H1 (cell line): Measurements from ENCODE around the gene DSTN. TPM values are rescaled to one million over a fixed set of nuclear protein-coding genes. Genes with fewer than 3 reads are reported as not detected.

Experiments used
- ATF2 ChIP-seq: IDR thresholded peaks from 2 replicates; pipeline ENCODE4 v1.6.1; 2012; ENCODE audit warnings: low read length, inconsistent platforms
- CEBPB ChIP-seq: IDR thresholded peaks from 2 replicates; pipeline ENCODE4 v1.6.1; 2012; ENCODE audit warnings: low read depth, low read length
- SP4 ChIP-seq: IDR thresholded peaks from 2 replicates; pipeline ENCODE4 v1.6.1; 2012; ENCODE audit warnings: low read length, inconsistent platforms
- polyA plus RNA-seq, 7 experiments: library from polyadenylated mRNA; depleted of rRNA in 3 of 7; stranded (reverse) in 5 of 7; unstranded in 2 of 7; fragments of >200 nt in 5 of 7; fragments of 200-250 nt in 2 of 7; gene quantifications; 1 replicate in 5 of 7; 2 replicates in 1 of 7; 4 replicates in 1 of 7; pipeline versions ENCODE4 v1.2.1 to v1.2.3, GENCODE V29; 2011 to 2013; ENCODE audit warnings: missing spikeins in 2 of 7, mixed read lengths in 2 of 7
- total RNA-seq: library from RNA; stranded (reverse); fragmentation: NEBNext Ultra II Directional; extraction: Animal tissue kit (Norgen Biotek cat#: 25700); gene quantifications from 2 replicates; pipeline ENCODE4 v1.2.1, GENCODE V29; 2021

The DSTN gene
- total and polyA plus RNA-seq, 2 of the 8 experiments (the other 6 are each of a cell fraction or from before 2014, with no cell fraction given), result 43.3 to 208 TPM

DNA sequence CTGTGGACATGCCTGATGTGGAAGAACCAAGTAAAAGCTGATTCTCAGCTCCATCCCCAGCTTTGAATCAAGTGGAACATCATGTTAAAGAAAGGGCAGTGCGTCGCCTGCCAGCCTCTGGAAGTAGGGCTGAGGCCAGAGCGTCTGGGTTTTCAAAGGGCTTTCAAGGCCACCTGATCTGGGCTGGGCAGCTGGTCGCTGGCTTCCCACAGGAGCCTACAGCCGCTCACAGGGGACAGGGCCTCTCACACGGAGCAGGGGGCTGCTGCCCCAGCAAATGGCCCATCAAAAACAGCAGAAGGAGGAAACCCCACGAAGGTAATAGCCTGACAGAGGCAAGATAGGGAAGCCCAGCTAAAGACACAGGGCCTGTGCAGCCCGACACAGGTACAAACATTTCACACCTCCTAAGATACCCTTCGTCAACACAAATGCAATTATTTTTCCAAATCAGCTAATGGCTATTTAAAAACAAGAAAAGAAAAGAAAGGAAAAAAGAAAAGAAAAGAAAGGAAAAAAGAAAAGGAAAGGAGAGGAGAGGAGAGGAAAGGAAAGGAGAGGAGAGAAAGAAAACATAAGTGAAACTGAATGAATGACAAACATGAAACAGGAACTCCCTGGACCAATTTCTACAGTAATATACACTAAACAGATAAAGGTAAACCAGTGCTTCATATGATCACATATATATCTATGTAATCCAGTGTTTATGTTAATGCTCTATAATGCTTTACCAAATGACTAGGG, 87.4 kb downstream of the DSTN start (continued):
- TF ChIP-seq ATF2 (no peak), CEBPB (no peak), SP4 (no peak)
